K562 (cell line): ENCODE results near the gene MAP3K4. TPM values are rescaled to one million over a fixed set of nuclear protein-coding genes. Genes with fewer than 3 reads are reported as not detected.

Source experiments
- ATAC-seq: fragments of 200-7000 bp; cut with Tn5 transposase; 3 replicates; pipeline ENCODE4 v1.9.1; 2020; ENCODE audit warnings: moderate library complexity
- BruUV-seq: library from RNA; stranded (reverse); fragments of 400-500 nt; replicated peaks from 2 replicates; lab custom pipeline; 2021; lab: Mats Ljungman, UMichigan
- CTCF ChIA-PET: fragments of 300-600 bp; formaldehyde crosslinking; extraction: SDS; loops from one replicate; lab custom pipeline; 2021; ENCODE audit warnings: low intra/inter-chr PET ratio; lab: Yijun Ruan, JAX
- POLR2A ChIA-PET: fragments of 300-600, 350-650 bp; sonication (Branson Sonifier 250); formaldehyde crosslinking; extraction: SDS; loops from one replicate; lab custom pipeline; 2021; ENCODE audit warnings: antibody characterized with exemption, inconsistent platforms; lab: Yijun Ruan, JAX
- DNase-seq, 4 experiments: peaks; one replicate each; pipeline versions ENCODE4 v3.0.0 to v3.0.0-alpha.2; 2011 to 2018; ENCODE audit warnings: low spot score in 3 of 4, mixed read lengths in 3 of 4; ENCODE audit errors: extremely low read depth in 1 of 4
- FAIRE-seq: peaks from 2 replicates; lab custom pipeline; 2011; peaks lifted over from hg19 to GRCh38; lab: Jason Lieb, UNC
- H2AFZ ChIP-seq: 2 replicates; pipeline ENCODE4 v1.6.0; 2011; ENCODE audit warnings: low read depth, low read length, control low read depth, inconsistent platforms
- H3K27ac ChIP-seq: fragments of 200-600 bp; 3 replicates; pipeline ENCODE4 v1.8.0; 2011; ENCODE audit warnings: low read depth, mild to moderate bottlenecking, control low read depth, inconsistent platforms, low read length, moderate library complexity, mixed read lengths; ENCODE audit errors: extremely low read depth
- H3K27me3 ChIP-seq, 2 experiments: fragments of 300-600 bp in 1 of 2; 2 replicates in 1 of 2; 3 replicates in 1 of 2; pipeline versions ENCODE4 v1.6.0 to v1.8.0; 2011; ENCODE audit warnings: inconsistent platforms in 2 of 2, low read length in 2 of 2, mild to moderate bottlenecking in 1 of 2, mixed read lengths in 1 of 2, moderate library complexity in 1 of 2; ENCODE audit not compliant: control insufficient read depth in 2 of 2, insufficient read depth in 2 of 2
- H3K36me3 ChIP-seq: fragments of 300-600 bp; 3 replicates; pipeline ENCODE4 v1.8.0; 2011; ENCODE audit warnings: mild to moderate bottlenecking, low read length, inconsistent platforms; ENCODE audit not compliant: control insufficient read depth, insufficient read depth
- H3K4me1 ChIP-seq, 2 experiments: fragments of 200-600 bp in 1 of 2; replicated peaks in 1 of 2; 2 replicates in 1 of 2; 3 replicates in 1 of 2; pipeline versions ENCODE4 v1.5.1 to v1.8.0; 2011; ENCODE audit warnings: inconsistent platforms in 2 of 2, low read length in 2 of 2, mild to moderate bottlenecking in 1 of 2, mixed read lengths in 1 of 2, moderate library complexity in 1 of 2; ENCODE audit not compliant: control insufficient read depth in 2 of 2, insufficient read depth in 2 of 2
- H3K4me2 ChIP-seq: 2 replicates; pipeline ENCODE4 v1.6.1; 2011; ENCODE audit warnings: low read length, control low read depth, inconsistent platforms, mixed read lengths; ENCODE audit not compliant: insufficient read depth
- H3K4me3 ChIP-seq: fragments of 200-600 bp; sonication (generic), shearing (Covaris generic); 2 replicates; pipeline ENCODE4 v1.5.1; 2016; ENCODE audit warnings: control low read depth, inconsistent platforms
- H3K79me2 ChIP-seq: fragments of 200-600 bp; 3 replicates; pipeline ENCODE4 v1.8.0; 2011; ENCODE audit warnings: low read length, inconsistent platforms; ENCODE audit not compliant: control insufficient read depth, insufficient read depth
- H3K9ac ChIP-seq, 2 experiments: 2 replicates each; pipeline versions ENCODE4 v1.6.0 to v1.6.1; 2011; ENCODE audit warnings: low read depth in 2 of 2, low read length in 2 of 2, control low read depth in 1 of 2, inconsistent platforms in 1 of 2, mild to moderate bottlenecking in 1 of 2, mixed read lengths in 1 of 2; ENCODE audit not compliant: insufficient read depth in 1 of 2
- H3K9me1 ChIP-seq: one replicate; pipeline ENCODE4 v1.6.0; 2011; ENCODE audit warnings: inconsistent platforms, mild to moderate bottlenecking, low read length, moderate library complexity; ENCODE audit not compliant: control insufficient read depth, insufficient read depth
- H3K9me3 ChIP-seq: replicated peaks from 2 replicates; pipeline ENCODE4 v1.5.1; 2011; ENCODE audit warnings: low read depth, low read length, inconsistent platforms; ENCODE audit not compliant: control insufficient read depth, insufficient read depth
- H4K20me1 ChIP-seq: replicated peaks from 2 replicates; pipeline ENCODE4 v1.6.1; 2011; ENCODE audit warnings: low read length, inconsistent platforms, mixed read lengths; ENCODE audit not compliant: control insufficient read depth, insufficient read depth
- BRD9 ChIP-seq: fragments of 450-650 bp; IDR thresholded peaks from 2 replicates; pipeline ENCODE4 v1.6.1; 2018; ENCODE audit warnings: low read depth; ENCODE audit not compliant: partially characterized antibody
- CEBPZ ChIP-seq: fragments of 150-350 bp; IDR thresholded peaks from 2 replicates; pipeline ENCODE4 v1.6.1; 2014; ENCODE audit warnings: low read depth, mild to moderate bottlenecking, low read length, borderline replicate concordance
- EP300 ChIP-seq: IDR thresholded peaks from 2 replicates; pipeline ENCODE4 v1.6.1; 2012; ENCODE audit warnings: low read length, improper control_type of control experiment
- FUS ChIP-seq: fragments of 200-400 bp; formaldehyde crosslinking; optimal IDR thresholded peaks from 2 replicates; pipeline ENCODE3; 2017; ENCODE audit warnings: low read depth, low read length
- GATA2 ChIP-seq: sonication (generic); formaldehyde crosslinking; IDR thresholded peaks from 2 replicates; pipeline ENCODE4 v1.4.0; 2020; ENCODE audit warnings: mild to moderate bottlenecking, missing genetic modification reagents
- JUNB ChIP-seq: fragments of 450-650 bp; formaldehyde crosslinking; conservative IDR thresholded peaks from 2 replicates; pipeline ENCODE4 v1.4.0; 2020; ENCODE audit warnings: mild to moderate bottlenecking
- KLF13 ChIP-seq: fragments of 450-650 bp; IDR thresholded peaks from 2 replicates; pipeline ENCODE4 v1.6.1; 2016; ENCODE audit warnings: missing genetic modification characterization, low read depth, mild to moderate bottlenecking, missing compliant biosample characterization, moderate library complexity, borderline replicate concordance
- MED1 ChIP-seq: sonication (generic); formaldehyde crosslinking; IDR thresholded peaks from 2 replicates; pipeline ENCODE4 v1.8.1; 2023; ENCODE audit warnings: missing genetic modification reagents, borderline replicate concordance
- MTA2 ChIP-seq: fragments of 450-650 bp; IDR thresholded peaks from 2 replicates; pipeline ENCODE4 v1.6.1; 2016; ENCODE audit warnings: low read depth
- NCOR1 ChIP-seq: fragments of 450-650 bp; IDR thresholded peaks from 2 replicates; pipeline ENCODE4 v1.6.1; 2016; ENCODE audit warnings: mild to moderate bottlenecking, moderate library complexity
- NFYB ChIP-seq: IDR thresholded peaks from 2 replicates; pipeline ENCODE4 v1.6.1; 2011; ENCODE audit warnings: mild to moderate bottlenecking, moderate library complexity; ENCODE audit not compliant: insufficient read length; ENCODE audit errors: extremely low read depth
- PHF21A ChIP-seq: fragments of 450-650 bp; IDR thresholded peaks from 2 replicates; pipeline ENCODE4 v1.6.1; 2017; ENCODE audit warnings: low read depth, borderline replicate concordance
- PURB ChIP-seq: sonication (generic); formaldehyde crosslinking; IDR thresholded peaks from 2 replicates; pipeline ENCODE4 v1.9.0; 2021; ENCODE audit warnings: low read depth, mild to moderate bottlenecking, missing genetic modification reagents
- SPI1 ChIP-seq: IDR thresholded peaks from 2 replicates; pipeline ENCODE4 v1.6.1; 2011; ENCODE audit warnings: low read depth, low read length, control low read depth, borderline replicate concordance
- TRIM24 ChIP-seq, 2 experiments: fragments of 450-650 bp; IDR thresholded peaks; 2 replicates each; pipeline ENCODE4 v1.6.1; 2016
- ZBTB1 ChIP-seq: sonication (generic); formaldehyde crosslinking; IDR thresholded peaks from 2 replicates; pipeline ENCODE4 v1.8.1; 2023; ENCODE audit warnings: missing genetic modification reagents, low read depth, mild to moderate bottlenecking, borderline replicate concordance
- ZBTB2 ChIP-seq: fragments of 450-650 bp; IDR thresholded peaks from 2 replicates; pipeline ENCODE4 v1.6.1; 2016; ENCODE audit warnings: antibody characterized with exemption
- ZNF217 ChIP-seq: sonication (generic); formaldehyde crosslinking; IDR thresholded peaks from 2 replicates; pipeline ENCODE4 v1.8.0; 2022; ENCODE audit warnings: mild to moderate bottlenecking, missing genetic modification reagents
- WGBS: fragments of 100-300 bp; shearing (Covaris generic); methylation state at CpG from one replicate; pipeline ENCODE4 v1.1.6; 2016; ENCODE audit warnings: low coverage, mixed read lengths; ENCODE audit not compliant: insufficient coverage; ENCODE audit errors: missing lambda C conversion rate; 5-methylcytosine and 5-hydroxymethylcytosine counted together
- in situ Hi-C: fragments of 300-500 bp; cut with MboI; formaldehyde crosslinking; loops from 4 replicates; pipeline ENCODE4 v1.15.0; 2018; ENCODE audit warnings: inconsistent platforms, mixed read lengths
- intact Hi-C: fragments of 100-400 bp; cut with micrococcal nuclease; formaldehyde crosslinking; loops from 2 replicates; pipeline ENCODE4 v1.14.2; 2022
- polyA plus RNA-seq, 8 experiments: library from polyadenylated mRNA; depleted of rRNA in 4 of 8; stranded (reverse) in 5 of 8; unstranded in 3 of 8; fragments of >200 nt; fragmentation: Nextera tagmentation in 2 of 8; fragmentation: Illumina TruSeq in 1 of 8; extraction: Ambion mirVana in 2 of 8; extraction: Trizol in 1 of 8; gene quantifications; 2 replicates each; pipeline versions ENCODE4 v1.2.1 to v1.2.3, GENCODE V29; 2011 to 2014; ENCODE audit warnings: inconsistent platforms in 1 of 8, missing spikeins in 1 of 8
- total RNA-seq, 7 experiments: library from RNA; depleted of rRNA in 6 of 7; stranded (reverse); fragments of >200 nt in 6 of 7; fragmentation: Illumina TruSeq in 2 of 7; extraction: Trizol in 2 of 7; gene quantifications; 2 replicates each; pipeline versions ENCODE4 v1.2.1 to v1.2.3, GENCODE V29; 2011 to 2021; ENCODE audit warnings: low replicate concordance in 1 of 7

MAP3K4 gene
- total and polyA plus RNA-seq, 9 of the 15 experiments (the other 6 are each of a cell fraction or from before 2014, with no cell fraction given) = 21.0 to 77.2 (median 48.9) TPM

- BruUV-seq = no TSS peak
- peak; percentile 73 to 94 (median 84) for DNase-seq
- no peaks in the 10 kb centered on the region for H4K20me1 ChIP-seq
- peaks cover 0 to 5% of the 10 kb centered on the region in 2 experiments; a peak in 1 of 5 replicates for H3K27me3 ChIP-seq
- H3K79me2 ChIP-seq = no peaks in the 10 kb centered on the region
- H3K9me3 ChIP-seq = no peaks in the 10 kb centered on the region
- peak overlapping the region in 1 of 2 experiments; percentile 72; a peak in 2 of 4 replicates for H3K9ac ChIP-seq
- H3K27ac ChIP-seq = no peak overlapping the region
- POLR2A ChIA-PET = interaction anchor here (1.0 to 1.6 kb wide), 6 partner anchors 9 to 17 kb away, joined by 4 to 10 read pairs (median 5); no protein-coding TSS in a partner anchor
- in situ Hi-C loops = no loop called here
- H3K4me1 ChIP-seq = peaks cover 12 to 40% of the 10 kb centered on the region in 2 experiments; a peak in 4 of 5 replicates
- peak; percentile 63 for FAIRE-seq
- H3K36me3 ChIP-seq = no peaks in the 10 kb centered on the region
- no peak overlapping the region; the same call in 1 of the 2 replicates for H2AFZ ChIP-seq
- CTCF ChIA-PET = no interaction called here
- 19% methylated on average over 8 of the region's 8 CpGs for WGBS
- intact Hi-C loops = loop anchor here (5.0 kb wide), 3 partner anchors 117 to 418 kb away; no protein-coding TSS in a partner anchor
- H3K4me3 ChIP-seq = no peak overlapping the region
- no peaks in the 10 kb centered on the region for H3K9me1 ChIP-seq
- H3K4me2 ChIP-seq = peak overlapping the region; percentile 44
- peak; percentile 63 for ATAC-seq
- TF ChIP-seq FUS = no peak
- no peak for TF ChIP-seq JUNB (CRISPR knock-in tag)
- TF ChIP-seq BRD9 = no peak
- TF ChIP-seq SPI1 = no peak
- peak; percentile 60; the same call in 1 of the 2 replicates for TF ChIP-seq GATA2 (CRISPR knock-in tag)
- peak; percentile 20 to 56; a peak in 2 of 4 replicates for TF ChIP-seq TRIM24 (IDR thresholded peaks at IDR 0.05)
- TF ChIP-seq PURB (CRISPR knock-in tag) = no peak
- TF ChIP-seq ZNF217 (CRISPR knock-in tag) = no peak
- TF ChIP-seq CEBPZ = no peak
- peak; percentile 63 for TF ChIP-seq NCOR1
- no peak for TF ChIP-seq PHF21A
- no peak for TF ChIP-seq ZBTB1 (CRISPR knock-in tag)
- peak; percentile 55; the same call in 1 of the 2 replicates for TF ChIP-seq EP300
- no peak for TF ChIP-seq NFYB
- no peak for TF ChIP-seq KLF13
- TF ChIP-seq MED1 (CRISPR knock-in tag) = no peak
- peak; percentile 71 for TF ChIP-seq MTA2
- no peak for TF ChIP-seq ZBTB2
Measured at GRCh38 chr6:161150566-161150965, 159.0 kb downstream of the MAP3K4 start.
